GM12873 (cell line): Measurements from ENCODE around the gene SPPL3.

Source experiments
- CTCF ChIP-seq: IDR thresholded peaks from 2 replicates; pipeline ENCODE4 v1.5.1; 2012; ENCODE audit warnings: low read depth, mild to moderate bottlenecking, moderate library complexity, low read length, control low read depth; ENCODE audit not compliant: insufficient read depth; ENCODE audit errors: missing control alignments

The SPPL3 gene

GRCh38 chr12:120841525-120841924 lies 62.6 kb downstream of the SPPL3 start:
- no peak for TF ChIP-seq CTCF

DNA sequence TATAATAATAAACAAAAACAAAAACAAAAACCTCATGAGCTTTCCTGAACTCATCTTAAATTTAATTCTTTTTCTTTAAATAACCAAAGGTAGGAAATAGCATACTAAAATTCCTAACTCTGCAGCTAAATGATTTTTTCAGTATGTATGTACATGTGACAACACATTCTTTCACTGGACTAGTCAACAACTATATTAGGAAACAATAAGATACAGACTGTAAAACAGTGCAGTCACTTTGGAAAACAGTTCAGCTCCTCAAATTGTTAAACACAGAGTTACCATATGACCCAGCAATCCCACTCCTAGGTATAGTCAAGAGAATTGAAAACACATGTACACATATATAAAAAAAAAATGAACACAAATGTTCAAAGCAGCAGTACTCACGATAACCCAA lies 64.7 kb downstream of the SPPL3 start:
- TF ChIP-seq CTCF = no peak

- TF ChIP-seq CTCF = no peak
These were observed 68.0 kb downstream of the SPPL3 start for GRCh38 chr12:120836114-120836684.

GRCh38 chr12:120835657-120836056 lies 68.5 kb downstream of the SPPL3 start:
- no peak for TF ChIP-seq CTCF

DNA sequence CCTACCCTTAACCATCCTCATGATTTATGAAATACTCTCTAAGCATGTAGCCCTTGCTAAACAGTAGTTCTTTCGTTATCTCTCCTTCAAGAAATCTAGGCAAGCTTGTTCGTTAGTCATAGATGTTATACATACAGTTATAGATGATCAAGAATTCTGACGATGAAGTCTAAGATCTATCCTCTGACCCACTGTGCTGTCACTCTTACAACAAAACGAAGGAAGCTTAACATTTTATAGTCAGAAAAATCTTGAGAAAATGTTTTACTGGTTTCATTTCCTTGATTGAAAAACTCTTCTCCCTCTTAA lies 68.9 kb downstream of the SPPL3 start:
- TF ChIP-seq CTCF = no peak

DNA sequence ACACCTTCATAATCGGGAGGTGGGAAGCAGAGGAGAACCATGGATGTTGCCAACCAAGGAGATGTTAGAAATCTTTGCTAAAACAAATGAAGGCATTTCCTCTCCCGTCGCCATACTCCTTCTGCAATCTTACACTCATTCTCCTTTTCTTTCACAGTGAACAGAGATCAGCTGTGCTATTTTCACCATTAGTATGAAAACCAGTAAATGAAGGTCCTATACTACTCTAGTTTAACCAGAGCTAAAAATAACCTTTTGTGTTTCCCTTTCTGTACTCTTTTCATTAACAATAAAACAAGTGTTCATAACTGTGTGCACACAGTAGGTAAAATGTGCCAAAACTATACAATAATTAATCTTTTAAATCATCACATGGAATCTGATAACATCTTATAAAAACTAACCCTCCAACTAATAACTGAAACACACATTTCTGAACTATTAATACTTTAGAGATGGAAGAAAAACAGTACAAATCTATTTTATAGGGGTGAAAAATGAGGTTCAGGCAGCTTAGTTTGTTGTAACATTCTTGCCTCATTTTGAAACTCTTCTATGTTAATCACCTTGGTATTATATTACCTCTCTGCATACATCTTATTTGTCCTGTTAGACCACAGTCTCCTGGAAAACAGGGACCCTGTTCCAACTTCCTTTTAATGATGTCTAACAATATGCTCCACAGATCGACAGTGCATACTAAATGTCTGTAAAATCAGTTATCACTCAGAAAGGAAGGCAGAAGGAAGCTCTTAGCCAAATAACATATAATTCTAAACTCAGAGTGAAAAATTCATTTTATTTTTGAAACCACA lies 69.5 kb downstream of the SPPL3 start:
- no peak for TF ChIP-seq CTCF

DNA sequence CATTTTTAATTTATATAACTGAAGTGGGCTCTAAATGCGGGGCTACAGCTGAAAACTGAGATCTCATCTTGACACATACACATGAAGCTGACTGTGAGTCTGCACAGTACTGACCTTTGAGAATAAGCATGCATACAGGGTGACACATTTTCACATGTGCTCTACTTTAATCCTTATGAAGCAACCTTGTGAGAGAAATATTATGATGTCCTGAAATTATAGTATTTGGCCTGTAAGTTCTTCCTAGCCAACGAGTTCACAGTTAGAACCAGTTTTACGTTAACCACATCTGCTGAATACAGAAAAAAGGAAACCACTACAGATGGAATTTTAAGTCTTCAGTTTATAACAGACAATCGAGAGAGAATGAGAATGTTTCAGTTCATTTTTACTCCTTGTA lies 70.3 kb downstream of the SPPL3 start:
- TF ChIP-seq CTCF = no peak
